Dermis microvascular lymphatic vessel endothelial cell (primary cell): ENCODE results near the gene SLC29A4. TPM values are rescaled to one million over a fixed set of nuclear protein-coding genes. Genes with fewer than 3 reads are reported as not detected.
"Not testable (repeated sequence)": the region's sequence is repeated elsewhere in the genome, so short reads cannot be mapped to it uniquely, and the experiment has no call there.

Source experiments
- DNase-seq, 2 donors: peaks; one replicate each; pipeline versions ENCODE4 v3.0.0 to v3.0.0-alpha.2; 2010; ENCODE audit warnings: low read depth in 2 of 2
- total RNA-seq: library from RNA; depleted of rRNA; stranded (reverse); fragments of >200 nt; gene quantifications from 2 replicates; pipeline ENCODE4 v1.2.1, GENCODE V29; 2014

The SLC29A4 gene
- 0.64 and 2.1 TPM in 2 replicates for total RNA-seq

DNA sequence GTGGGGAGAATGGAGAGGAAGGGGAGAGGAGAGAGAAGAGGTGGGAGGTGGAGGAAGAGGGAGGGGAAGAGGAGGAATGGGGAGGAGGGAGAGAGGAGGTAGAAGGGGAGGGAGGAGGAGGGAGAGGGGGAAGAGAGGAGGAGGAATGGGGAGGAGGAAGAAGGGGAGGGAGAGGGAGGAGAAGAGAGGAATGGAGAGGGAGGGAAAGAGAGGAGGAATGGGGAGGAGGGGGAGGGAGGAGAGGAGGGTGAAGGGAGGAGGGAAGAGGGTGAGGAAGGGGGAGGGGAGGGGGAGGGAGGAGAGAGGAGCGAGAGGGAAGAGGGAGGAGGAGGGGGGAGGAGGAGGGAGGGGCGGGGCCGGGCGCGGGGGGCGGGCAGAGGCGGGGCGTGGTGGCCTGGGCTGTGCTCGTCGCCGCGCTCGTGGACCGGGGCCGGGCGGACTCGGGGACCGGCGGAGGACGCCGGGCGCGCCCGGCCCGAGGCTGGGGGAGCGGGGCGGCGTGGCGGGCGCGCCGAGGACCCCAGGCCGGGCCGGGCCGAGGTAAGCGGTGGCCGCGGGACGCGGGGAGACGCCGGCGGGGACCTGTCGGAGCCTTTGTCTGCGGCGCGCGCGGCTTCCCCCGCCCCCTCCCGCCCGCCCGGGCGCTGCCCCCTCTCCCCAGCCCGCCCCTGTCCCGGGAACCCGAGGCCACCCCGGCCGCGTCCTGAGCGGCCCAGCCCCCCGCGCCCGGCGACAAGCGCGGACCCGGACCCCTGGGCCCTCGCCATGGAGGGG is at the start of gene SLC29A4:
Gene SLC29A4, plus strand, starts transcription at position 401 of the 774 bp plus-strand sequence. CDS start 4,874 bp downstream, outside the sequence.
- DNase-seq: peak in 1 of 2 donors; percentile 32

- DNase-seq: no peak
These were observed 47.6 kb upstream of the SLC29A4 start for GRCh38 chr7:5234852-5235831.

DNA sequence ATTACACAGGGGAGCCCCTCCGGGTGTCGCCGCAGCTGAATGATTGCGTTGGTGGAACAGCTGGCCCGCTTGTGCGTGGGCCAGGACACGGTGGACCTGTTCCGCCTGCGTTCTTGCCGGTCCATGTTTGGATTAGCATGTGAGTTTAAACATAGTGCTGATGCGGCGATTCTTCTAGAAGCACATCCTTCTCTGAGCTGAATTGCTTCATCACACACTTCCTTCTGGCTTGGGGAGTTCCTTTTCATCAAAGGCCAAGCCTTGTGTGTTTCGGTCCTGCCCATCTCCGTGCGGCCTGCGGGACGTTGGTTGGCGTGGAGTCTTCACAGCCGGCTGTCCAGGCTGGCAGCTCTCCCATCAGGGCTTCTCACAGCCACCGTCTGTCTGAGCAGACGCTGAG is 45.5 kb upstream of the SLC29A4 start:
- no peak for DNase-seq

DNA sequence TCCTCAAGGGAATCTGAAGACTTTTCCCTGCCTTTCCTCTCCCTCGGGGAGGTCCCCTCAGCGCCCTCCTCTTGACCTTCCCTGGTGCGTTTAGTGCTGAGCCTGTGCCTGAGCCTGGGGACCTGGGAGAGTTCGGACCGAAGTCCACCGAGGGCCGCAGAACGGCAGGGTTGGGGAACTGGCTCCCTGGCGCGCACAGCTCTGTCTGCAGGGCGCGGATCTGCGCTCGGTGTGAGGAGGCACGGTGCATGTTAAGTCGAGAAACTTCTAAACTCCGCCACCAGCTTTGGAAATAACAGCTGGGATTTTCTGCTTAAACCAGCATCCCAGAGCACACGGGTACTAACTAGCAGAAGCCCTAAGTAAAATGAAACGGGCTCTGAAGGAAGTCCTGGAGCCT is 44.2 kb upstream of the SLC29A4 start:
- DNase-seq: no peak

DNA sequence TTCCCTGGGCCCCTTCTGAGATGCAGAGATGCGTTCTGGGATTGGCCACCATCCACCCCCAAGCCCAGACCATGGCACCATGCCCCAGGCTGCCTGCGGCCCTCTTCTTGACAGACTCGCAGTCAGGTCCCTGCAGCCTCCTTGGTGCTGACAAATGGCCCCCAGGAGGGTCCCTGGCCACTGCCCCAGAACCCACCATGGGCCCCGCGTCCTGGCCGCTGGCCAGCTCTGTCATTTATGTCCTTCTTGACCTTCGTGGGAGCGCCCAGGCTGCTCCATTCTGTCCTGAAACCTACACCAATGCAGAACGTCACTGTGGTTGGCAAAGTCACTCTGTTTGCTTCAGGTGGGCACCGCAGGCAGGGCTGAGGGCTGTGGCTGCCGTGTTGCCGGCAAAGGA is 39.5 kb upstream of the SLC29A4 start:
- DNase-seq: no peak

DNA sequence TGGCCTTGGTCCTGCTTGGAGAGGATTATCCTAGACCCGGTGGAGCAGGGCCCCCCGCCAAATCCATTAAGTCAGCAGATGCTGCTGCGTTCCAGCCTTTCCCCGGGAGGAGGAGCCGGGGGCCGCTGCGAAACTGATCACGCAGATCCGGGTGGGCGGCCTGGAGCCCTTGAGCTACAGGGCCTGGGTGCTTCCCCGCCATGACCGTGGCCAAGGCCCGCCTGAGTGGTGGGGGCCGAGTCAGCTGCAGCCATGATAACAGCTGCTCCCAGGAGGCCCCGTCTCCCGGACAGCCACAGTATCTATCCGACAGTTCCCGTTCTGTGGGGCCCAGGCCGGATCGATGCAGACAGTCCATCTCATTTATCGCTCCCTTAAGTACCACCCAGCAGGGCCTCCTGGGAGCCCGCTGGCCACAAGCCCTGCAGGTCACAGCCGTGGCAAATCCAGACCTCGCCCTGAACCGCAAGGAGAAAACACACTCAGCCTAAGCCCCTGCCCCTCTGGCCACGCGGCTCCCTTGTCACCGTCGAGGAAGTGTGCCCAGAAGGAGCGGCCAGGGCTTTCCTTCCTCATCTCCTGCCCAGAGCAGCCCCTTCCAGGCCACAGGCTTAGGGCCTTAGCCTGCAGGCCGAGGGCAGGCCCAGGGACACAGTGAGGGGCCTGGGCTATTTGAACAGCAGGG is 34.4 kb upstream of the SLC29A4 start:
- no peak for DNase-seq

DNA sequence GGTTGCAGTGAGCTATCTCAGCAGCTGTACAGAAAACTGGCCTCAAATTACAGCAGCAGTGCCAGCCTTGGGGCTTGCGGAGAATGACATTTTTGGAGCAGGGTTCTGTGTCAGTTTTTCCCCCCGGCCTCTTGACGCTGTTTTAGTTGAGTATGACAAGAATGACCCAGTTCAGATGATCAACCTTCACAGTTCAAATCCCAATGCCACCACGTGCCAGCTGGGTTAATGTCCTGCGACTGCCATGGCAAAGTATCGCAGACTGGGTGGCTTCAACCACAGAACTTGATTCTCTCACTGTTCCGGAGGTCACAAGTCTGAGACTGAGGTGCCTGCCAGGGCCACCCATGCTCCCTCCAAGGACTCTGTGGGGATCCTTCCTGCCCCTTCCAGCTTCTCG is 32.0 kb upstream of the SLC29A4 start:
- not testable (repeated sequence) for DNase-seq

DNA sequence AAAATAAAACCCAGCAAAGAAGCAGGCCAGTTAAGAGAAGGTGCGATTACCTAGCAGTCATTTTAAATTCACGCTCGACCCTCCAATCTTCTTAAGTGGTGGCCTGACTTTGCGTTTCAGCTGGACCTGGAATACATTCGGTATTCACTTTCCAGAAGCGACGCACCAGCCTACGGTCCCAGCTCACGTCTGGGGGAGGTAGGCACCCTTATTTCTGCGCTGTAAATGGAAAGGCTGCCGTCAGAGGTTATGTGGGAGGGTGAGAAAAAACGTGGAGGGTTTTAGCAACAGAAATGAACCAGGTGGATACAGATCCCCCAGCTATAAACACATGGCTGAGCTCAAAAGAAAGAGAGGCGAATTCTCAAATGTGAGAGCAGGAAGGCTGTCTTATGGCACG is 29.2 kb upstream of the SLC29A4 start:
- not testable (repeated sequence) for DNase-seq

GRCh38 chr7:5254371-5254770 is 28.4 kb upstream of the SLC29A4 start:
- DNase-seq: not testable (repeated sequence)

GRCh38 chr7:5255832-5256231 is 26.9 kb upstream of the SLC29A4 start:
- DNase-seq: no peak

GRCh38 chr7:5260530-5261068 is 22.1 kb upstream of the SLC29A4 start:
- not testable (repeated sequence) for DNase-seq

GRCh38 chr7:5263066-5263465 is 19.7 kb upstream of the SLC29A4 start:
- not testable (repeated sequence) for DNase-seq

- DNase-seq: no peak
These were observed 17.2 kb upstream of the SLC29A4 start for GRCh38 chr7:5265320-5266190.

GRCh38 chr7:5266191-5267028 is 16.3 kb upstream of the SLC29A4 start:
- DNase-seq: no peak

- not testable (repeated sequence) for DNase-seq
These were observed 14.9 kb upstream of the SLC29A4 start for GRCh38 chr7:5267829-5268228.

DNA sequence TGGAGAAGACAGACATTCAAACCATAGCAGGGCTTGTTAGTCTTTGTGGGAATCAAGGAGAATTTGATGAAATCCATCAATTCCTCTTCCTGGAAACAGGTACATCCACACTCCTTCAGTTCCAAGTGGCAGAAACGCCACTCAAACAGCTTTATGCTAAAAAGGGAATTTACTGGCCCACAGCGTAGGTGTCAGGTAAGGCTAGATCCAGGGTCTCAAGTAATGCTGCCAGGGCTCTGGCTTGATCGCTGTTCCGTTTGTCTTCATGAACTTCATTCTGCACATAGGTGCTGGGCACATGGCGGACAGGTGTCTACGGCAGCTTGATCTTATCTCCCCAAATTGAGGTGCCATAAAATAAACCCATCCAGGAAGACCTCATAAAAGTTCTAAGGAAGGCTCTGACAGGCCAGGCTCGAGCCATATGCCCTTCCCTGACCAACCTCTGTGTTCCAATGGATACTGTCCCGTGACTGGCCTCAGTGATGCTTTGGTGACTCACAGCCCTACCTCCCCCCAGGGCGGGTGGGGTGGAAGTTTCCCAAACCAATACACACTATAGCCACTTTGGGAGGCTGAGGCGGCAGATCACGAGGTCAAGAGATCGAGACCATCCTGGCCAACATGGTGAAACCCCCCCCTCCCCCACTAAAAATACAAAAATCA is 12.6 kb upstream of the SLC29A4 start:
- DNase-seq: not testable (repeated sequence)

DNA sequence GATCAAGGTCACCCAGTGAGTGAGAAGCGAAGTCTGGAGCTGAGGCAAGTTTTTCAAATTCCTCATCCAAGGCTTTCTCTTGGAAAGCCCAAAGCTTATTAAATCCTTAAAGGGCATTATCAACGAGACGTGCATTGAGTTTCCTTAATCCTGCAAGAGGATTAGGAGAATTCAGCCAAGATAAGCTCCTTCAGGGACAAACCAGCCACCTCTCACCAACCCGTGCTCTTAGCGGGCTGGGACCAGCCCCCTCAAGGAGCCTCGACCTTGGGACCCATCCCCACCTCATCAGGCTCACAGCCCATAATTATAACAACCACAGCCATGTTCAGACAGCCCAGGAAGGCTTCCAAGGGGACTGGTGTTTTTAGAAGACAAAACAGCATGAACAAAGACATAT is 12.0 kb upstream of the SLC29A4 start:
- DNase-seq: no peak

DNA sequence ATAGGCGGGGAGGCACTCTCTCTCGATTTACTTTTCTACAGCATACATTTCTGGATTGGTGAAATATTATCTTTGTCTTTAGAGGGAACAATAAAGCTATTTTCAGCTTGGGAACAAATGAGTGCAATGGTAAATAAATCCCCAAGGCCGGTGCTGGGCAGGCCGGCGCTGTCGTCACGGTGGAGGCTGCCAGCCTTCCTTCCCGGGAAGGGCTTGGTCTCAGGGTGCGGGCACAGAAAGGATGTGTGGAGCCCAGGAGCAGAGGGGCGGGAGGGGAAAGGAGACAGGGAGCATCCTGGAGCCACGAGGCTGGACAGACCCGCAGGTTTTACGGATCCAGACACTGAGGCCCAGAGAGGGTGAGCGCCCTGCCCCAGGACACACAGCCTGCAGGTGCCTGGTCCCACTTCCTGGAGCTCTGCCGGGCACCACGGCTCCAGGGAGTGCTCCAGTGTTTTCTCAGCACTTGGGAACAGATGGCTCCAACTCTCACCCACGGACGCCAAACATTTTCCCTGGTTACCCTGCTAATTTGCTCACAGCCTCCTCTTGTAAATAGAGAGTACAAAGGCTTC is 8.8 kb upstream of the SLC29A4 start:
- DNase-seq: not testable (repeated sequence)

DNA sequence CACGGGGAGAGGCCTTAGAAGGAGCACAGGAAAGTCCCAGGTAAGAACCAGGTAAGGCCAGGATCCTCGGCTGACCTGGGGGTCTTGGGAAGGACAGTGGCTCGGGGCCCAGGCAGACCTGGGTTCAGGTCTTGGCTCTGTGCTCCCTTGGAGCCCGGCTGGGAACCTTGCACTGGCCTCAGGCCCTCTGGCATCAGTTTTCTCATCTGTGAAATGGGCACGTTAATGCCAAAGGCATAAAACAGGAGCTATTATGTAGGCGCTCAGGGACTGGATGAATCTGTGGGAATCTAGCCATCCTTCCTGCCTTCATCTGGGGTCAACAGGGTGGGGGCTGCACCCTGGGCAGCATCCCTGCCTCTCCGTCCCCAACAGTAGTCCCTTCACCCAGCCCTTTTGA is 8.3 kb upstream of the SLC29A4 start:
- DNase-seq: no peak
